HCT116 (cell line): ENCODE measurements around the gene TBRG1. TPM values are rescaled to one million over a fixed set of nuclear protein-coding genes. Genes with fewer than 3 reads are reported as not detected.

ENCODE experiments used
- ATAC-seq: fragments of 200-7000 bp; cut with Tn5 transposase; 2 replicates; pipeline ENCODE4 v1.9.1; 2020; ENCODE audit warnings: mild to moderate bottlenecking, moderate library complexity
- BruUV-seq: library from RNA; stranded (reverse); fragments of 400-500 nt; replicated peaks from 2 replicates; lab custom pipeline; 2021; lab: Mats Ljungman, UMichigan
- CTCF ChIA-PET: fragments of 300-600 bp; sonication (Branson Sonifier 250); formaldehyde crosslinking; loops from one replicate; lab custom pipeline; 2021; ENCODE audit warnings: antibody characterized with exemption; lab: Charles Lee
- POLR2A ChIA-PET: fragments of 300-600, 350-600 bp; sonication (Branson Sonifier 250); formaldehyde crosslinking; loops from one replicate; lab custom pipeline; 2021; ENCODE audit warnings: antibody characterized with exemption; lab: Charles Lee
- RAD21 ChIA-PET, 2 experiments: fragments of 300-600 bp; sonication (Branson Sonifier 250); formaldehyde crosslinking; loops; one replicate each; lab custom pipeline; 2023; ENCODE audit warnings: low total read pairs in 2 of 2; ENCODE audit not compliant: uncharacterized antibody in 2 of 2, unreplicated experiment in 2 of 2, low non-redundant PET in 1 of 2; lab: Charles Lee
- DNase-seq: peaks from one replicate; pipeline ENCODE4 v3.0.0-alpha.2; 2010; ENCODE audit warnings: low read depth, low spot score
- H2AFZ ChIP-seq: fragments of 200-600 bp; shearing (Covaris generic), sonication (generic); 2 replicates; pipeline ENCODE4 v1.6.1; 2017; ENCODE audit warnings: low read depth, mixed run types, mixed read lengths, antibody characterized with exemption, low read length; ENCODE audit not compliant: poor library complexity, severe bottlenecking
- H3K27ac ChIP-seq: 2 replicates; pipeline ENCODE4 v1.5.1; 2012; ENCODE audit warnings: low read depth, low read length
- H3K27me3 ChIP-seq: fragments of 200-600 bp; sonication (generic); 2 replicates; pipeline ENCODE4 v1.6.1; 2016; ENCODE audit warnings: mixed run types, low read length, mixed read lengths; ENCODE audit not compliant: insufficient read depth
- H3K36me3 ChIP-seq, 2 experiments: fragments of 200-500 bp in 1 of 2; fragments of 200-600 bp in 1 of 2; sonication (Bioruptor generic) in 1 of 2; sonication (generic) in 1 of 2; 2 replicates each; pipeline versions ENCODE4 v1.5.1 to v1.6.1; 2014 to 2016; ENCODE audit warnings: low read length in 2 of 2, inconsistent platforms in 1 of 2, mixed read lengths in 1 of 2, mixed run types in 1 of 2; ENCODE audit not compliant: insufficient read depth in 2 of 2, control insufficient read depth in 1 of 2
- H3K4me1 ChIP-seq, 2 experiments: fragments of 200-600 bp in 1 of 2; sonication (generic) in 1 of 2; 2 replicates each; pipeline versions ENCODE4 v1.5.1 to v1.6.1; 2012 to 2017; ENCODE audit warnings: low read length in 2 of 2, inconsistent platforms in 1 of 2, mild to moderate bottlenecking in 1 of 2, mixed read lengths in 1 of 2, mixed run types in 1 of 2, moderate library complexity in 1 of 2; ENCODE audit not compliant: insufficient read depth in 2 of 2, control insufficient read depth in 1 of 2
- H3K4me2 ChIP-seq: fragments of 200-600 bp; sonication (generic); 2 replicates; pipeline ENCODE4 v1.6.1; 2017; ENCODE audit warnings: mixed run types, low read length, mixed read lengths
- H3K4me3 ChIP-seq, 2 experiments: fragments of 200-600 bp in 1 of 2; sonication (generic) in 1 of 2; replicated peaks in 1 of 2; 2 replicates each; pipeline ENCODE4 v1.5.1; 2011 to 2016; ENCODE audit warnings: low read length in 2 of 2, control low read depth in 1 of 2, low read depth in 1 of 2, mild to moderate bottlenecking in 1 of 2, mixed read lengths in 1 of 2, mixed run types in 1 of 2
- H3K79me2 ChIP-seq: fragments of 200-600 bp; sonication (generic); 2 replicates; pipeline ENCODE4 v1.6.1; 2017; ENCODE audit warnings: mild to moderate bottlenecking, mixed run types, low read length, moderate library complexity, mixed read lengths; ENCODE audit not compliant: insufficient read depth
- H3K9ac ChIP-seq: fragments of 200-600 bp; sonication (generic); 2 replicates; pipeline ENCODE4 v1.6.1; 2016; ENCODE audit warnings: low read length, mixed read lengths
- H3K9me2 ChIP-seq: fragments of 200-600 bp; sonication (generic), shearing (Covaris generic); 2 replicates; pipeline ENCODE4 v1.6.1; 2017; ENCODE audit warnings: mixed run types, mild to moderate bottlenecking, moderate library complexity; ENCODE audit not compliant: insufficient read depth
- H3K9me3 ChIP-seq, 2 experiments: fragments of 200-500 bp in 1 of 2; fragments of 200-600 bp in 1 of 2; sonication (Bioruptor generic) in 1 of 2; sonication (generic) in 1 of 2; 2 replicates each; pipeline ENCODE4 v1.6.1; 2014 to 2017; ENCODE audit warnings: low read length in 2 of 2, mixed read lengths in 2 of 2, inconsistent platforms in 1 of 2, low read depth in 1 of 2, mild to moderate bottlenecking in 1 of 2, mixed run types in 1 of 2, moderate library complexity in 1 of 2; ENCODE audit not compliant: control insufficient read depth in 1 of 2, insufficient read depth in 1 of 2
- H4K20me1 ChIP-seq: fragments of 200-600 bp; sonication (generic), shearing (Covaris generic); 2 replicates; pipeline ENCODE4 v1.6.1; 2017; ENCODE audit warnings: mixed run types, mild to moderate bottlenecking, moderate library complexity; ENCODE audit not compliant: insufficient read depth
- CBX3 ChIP-seq: IDR thresholded peaks from 2 replicates; pipeline ENCODE4 v1.6.1; 2012; ENCODE audit warnings: low read depth
- CEBPB ChIP-seq: IDR thresholded peaks from 2 replicates; pipeline ENCODE4 v1.6.1; 2012; ENCODE audit warnings: low read depth
- EGR1 ChIP-seq: IDR thresholded peaks from 2 replicates; pipeline ENCODE4 v1.6.1; 2012; ENCODE audit warnings: low read depth
- ELF1 ChIP-seq: IDR thresholded peaks from 2 replicates; pipeline ENCODE4 v1.6.1; 2012; ENCODE audit warnings: low read depth, borderline replicate concordance
- EZH2 ChIP-seq: fragments of 200-600 bp; sonication (generic); IDR thresholded peaks from 2 replicates; pipeline ENCODE4 v1.6.1; 2017; ENCODE audit warnings: antibody characterized with exemption, mixed run types
- EZH2phosphoT487 ChIP-seq: fragments of 200-600 bp; IDR thresholded peaks from 2 replicates; pipeline ENCODE4 v1.6.1; 2018; ENCODE audit warnings: antibody characterized with exemption, borderline replicate concordance
- FOSL1 ChIP-seq: IDR thresholded peaks from 2 replicates; pipeline ENCODE4 v1.6.1; 2012; ENCODE audit warnings: low read depth
- POLR2A ChIP-seq: IDR thresholded peaks from 2 replicates; pipeline ENCODE4 v1.7.0; 2011; ENCODE audit warnings: borderline replicate concordance; ENCODE audit not compliant: insufficient read depth, insufficient read length; ENCODE audit errors: extremely low read depth
- POLR2AphosphoS5 ChIP-seq: IDR thresholded peaks from 2 replicates; pipeline ENCODE4 v1.6.1; 2011; ENCODE audit warnings: mild to moderate bottlenecking, low read depth, low read length, moderate library complexity
- RAD21 ChIP-seq: IDR thresholded peaks from 2 replicates; pipeline ENCODE4 v1.6.1; 2012; ENCODE audit warnings: low read depth, mild to moderate bottlenecking
- SIN3A ChIP-seq: IDR thresholded peaks from 2 replicates; pipeline ENCODE4 v1.6.1; 2012; ENCODE audit warnings: low read depth
- SP1 ChIP-seq: IDR thresholded peaks from 2 replicates; pipeline ENCODE4 v1.6.1; 2012; ENCODE audit warnings: low read depth
- SRF ChIP-seq: IDR thresholded peaks from 2 replicates; pipeline ENCODE4 v1.6.1; 2012; ENCODE audit warnings: low read depth
- TCF7L2 ChIP-seq: IDR thresholded peaks from 2 replicates; pipeline ENCODE4 v1.7.0; 2011; ENCODE audit warnings: borderline replicate concordance, inconsistent platforms; ENCODE audit not compliant: insufficient read depth, insufficient read length; ENCODE audit errors: extremely low read depth
- ZNF274 ChIP-seq: fragments of 200-500 bp; sonication (Bioruptor generic); IDR thresholded peaks from 2 replicates; pipeline ENCODE4 v1.6.1; 2014; ENCODE audit warnings: mild to moderate bottlenecking, low read depth, low read length, inconsistent platforms
- intact Hi-C: fragments of 100-400 bp; cut with micrococcal nuclease; formaldehyde crosslinking; loops from 2 replicates; pipeline ENCODE4 v1.10.0; 2022
- total RNA-seq: library from RNA; stranded (reverse); gene quantifications from one replicate; pipeline ENCODE4 v1.2.1, GENCODE V29; 2021; ENCODE audit not compliant: unreplicated experiment
- TF ChIP-seq, protein P1 (sequence below), 3 experiments: fragments of 200-600 bp in 1 of 3; sonication (generic) in 1 of 3; IDR thresholded peaks in 2 of 3; conservative IDR thresholded peaks in 1 of 3; 2 replicates each; pipeline ENCODE4 v1.5.1; 2012 to 2017; ENCODE audit warnings: low read depth in 2 of 3, low read length in 2 of 3, antibody characterized with exemption in 1 of 3, borderline replicate concordance in 1 of 3, control low read depth in 1 of 3, mild to moderate bottlenecking in 1 of 3, mixed read lengths in 1 of 3, mixed run types in 1 of 3, moderate library complexity in 1 of 3; ENCODE audit not compliant: insufficient read depth in 1 of 3
- TF ChIP-seq, protein P2 (sequence below): IDR thresholded peaks from 2 replicates; pipeline ENCODE4 v1.6.1; 2012
- TF ChIP-seq, protein P3 (sequence below): IDR thresholded peaks from 2 replicates; pipeline ENCODE4 v1.6.1; 2012

TBRG1 gene
- total RNA-seq, 1 experiment from 2014 or later: 29.6 TPM

DNA sequence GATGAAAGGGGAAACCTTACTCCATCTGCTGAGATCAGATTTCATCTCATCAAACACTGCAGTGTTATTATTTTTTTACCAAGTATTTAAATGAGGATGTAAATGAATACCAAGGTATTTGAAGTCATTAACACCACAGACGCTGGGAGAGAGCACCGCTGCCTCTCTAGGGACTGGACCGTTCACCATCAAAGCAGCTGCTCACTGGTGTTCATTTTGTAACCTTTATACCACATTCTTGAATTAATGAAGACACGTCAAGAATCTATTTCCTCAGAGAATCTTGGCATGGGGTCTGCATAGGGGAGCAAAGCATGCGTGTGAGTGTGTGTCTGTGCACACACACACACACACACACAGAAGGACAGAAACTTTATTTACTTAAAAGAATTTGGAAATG is 35.2 kb downstream of the TBRG1 start (continued):
- TF ChIP-seq SP1 (no peak), SIN3A (no peak), POLR2AphosphoS5 (no peak)

DNA sequence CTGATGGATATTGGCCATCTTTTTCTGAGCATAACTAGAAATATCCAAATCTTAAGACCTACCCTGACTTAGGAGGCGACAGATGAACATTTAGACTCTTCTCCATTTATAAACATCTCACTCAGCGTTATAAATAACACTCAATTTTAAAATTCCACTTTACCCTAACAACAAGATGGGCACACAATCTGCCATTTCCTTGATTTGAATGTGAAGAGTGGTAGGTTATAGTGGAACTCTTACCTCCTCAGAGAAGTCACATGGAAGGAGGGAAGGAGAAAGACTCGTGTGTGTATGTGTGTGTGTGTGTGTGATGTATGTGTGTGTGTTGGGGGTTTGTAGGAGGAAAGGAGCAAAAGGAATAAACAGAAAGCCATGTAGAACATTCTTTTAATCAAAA is 35.8 kb downstream of the TBRG1 start:
- POLR2A ChIA-PET: no interaction called here
- Histone ChIP-seq H3K79me2 (no peaks in the 10 kb centered on the region), H3K9ac (no peak overlapping the region), H3K4me2 (no peak overlapping the region), H3K9me2 (no peaks in the 10 kb centered on the region), H3K27me3 (no peaks in the 10 kb centered on the region), H3K9me3 (no peaks in the 10 kb centered on the region), H3K4me3 (no peak overlapping the region)
- DNase-seq: no peak
- no TSS peak for BruUV-seq
- intact Hi-C loops: no loop called here
- ATAC-seq: no peak
- TF ChIP-seq CBX3: no peak
- no peak for TF ChIP-seq SRF
- no peak for TF ChIP-seq TCF7L2
- TF ChIP-seq CEBPB: no peak
- no peak for TF ChIP-seq POLR2A
- TF ChIP-seq, protein P1, sequence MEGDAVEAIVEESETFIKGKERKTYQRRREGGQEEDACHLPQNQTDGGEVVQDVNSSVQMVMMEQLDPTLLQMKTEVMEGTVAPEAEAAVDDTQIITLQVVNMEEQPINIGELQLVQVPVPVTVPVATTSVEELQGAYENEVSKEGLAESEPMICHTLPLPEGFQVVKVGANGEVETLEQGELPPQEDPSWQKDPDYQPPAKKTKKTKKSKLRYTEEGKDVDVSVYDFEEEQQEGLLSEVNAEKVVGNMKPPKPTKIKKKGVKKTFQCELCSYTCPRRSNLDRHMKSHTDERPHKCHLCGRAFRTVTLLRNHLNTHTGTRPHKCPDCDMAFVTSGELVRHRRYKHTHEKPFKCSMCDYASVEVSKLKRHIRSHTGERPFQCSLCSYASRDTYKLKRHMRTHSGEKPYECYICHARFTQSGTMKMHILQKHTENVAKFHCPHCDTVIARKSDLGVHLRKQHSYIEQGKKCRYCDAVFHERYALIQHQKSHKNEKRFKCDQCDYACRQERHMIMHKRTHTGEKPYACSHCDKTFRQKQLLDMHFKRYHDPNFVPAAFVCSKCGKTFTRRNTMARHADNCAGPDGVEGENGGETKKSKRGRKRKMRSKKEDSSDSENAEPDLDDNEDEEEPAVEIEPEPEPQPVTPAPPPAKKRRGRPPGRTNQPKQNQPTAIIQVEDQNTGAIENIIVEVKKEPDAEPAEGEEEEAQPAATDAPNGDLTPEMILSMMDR (IDR thresholded peaks at IDR 0.05 in 2 of 3, conservative IDR thresholded peaks at IDR 0.05 in 1 of 3; ENCODE audit: borderline replicate concordance in 1 of 3, insufficient read depth in 1 of 3, low read depth in 2 of 3, low read length in 2 of 3): no peak
- TF ChIP-seq ELF1: no peak
- TF ChIP-seq FOSL1: no peak
- no peak for TF ChIP-seq EGR1
- TF ChIP-seq, protein P2, sequence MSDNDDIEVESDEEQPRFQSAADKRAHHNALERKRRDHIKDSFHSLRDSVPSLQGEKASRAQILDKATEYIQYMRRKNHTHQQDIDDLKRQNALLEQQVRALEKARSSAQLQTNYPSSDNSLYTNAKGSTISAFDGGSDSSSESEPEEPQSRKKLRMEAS: no peak
- TF ChIP-seq SP1: no peak
- TF ChIP-seq SIN3A: no peak
- TF ChIP-seq EZH2phosphoT487: no peak
- TF ChIP-seq POLR2AphosphoS5: no peak
- TF ChIP-seq RAD21: no peak
- TF ChIP-seq ZNF274: no peak
- TF ChIP-seq, protein P3, sequence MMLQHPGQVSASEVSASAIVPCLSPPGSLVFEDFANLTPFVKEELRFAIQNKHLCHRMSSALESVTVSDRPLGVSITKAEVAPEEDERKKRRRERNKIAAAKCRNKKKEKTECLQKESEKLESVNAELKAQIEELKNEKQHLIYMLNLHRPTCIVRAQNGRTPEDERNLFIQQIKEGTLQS: no peak
- TF ChIP-seq EZH2: no peak
- TF ChIP-seq, all 23 proteins: peak for 0
- Histone ChIP-seq H3K4me1 (no peaks in the 10 kb centered on the region), H4K20me1 (no peaks in the 10 kb centered on the region), H3K36me3 (no peaks in the 10 kb centered on the region), H2AFZ (no peak overlapping the region), H3K27ac (no peak overlapping the region)
- CTCF ChIA-PET: no interaction called here
- RAD21 ChIA-PET: no interaction called here
